GM21526 (cell line): ENCODE data around the gene SLC9A9.

Experiments
- ATAC-seq: cut with Tn5 transposase; IDR thresholded peaks from one replicate; pipeline ENCODE4 v1.9.1; 2021; ENCODE audit warnings: moderate library complexity; ENCODE audit not compliant: unreplicated experiment, low FRiP score

SLC9A9 gene

DNA sequence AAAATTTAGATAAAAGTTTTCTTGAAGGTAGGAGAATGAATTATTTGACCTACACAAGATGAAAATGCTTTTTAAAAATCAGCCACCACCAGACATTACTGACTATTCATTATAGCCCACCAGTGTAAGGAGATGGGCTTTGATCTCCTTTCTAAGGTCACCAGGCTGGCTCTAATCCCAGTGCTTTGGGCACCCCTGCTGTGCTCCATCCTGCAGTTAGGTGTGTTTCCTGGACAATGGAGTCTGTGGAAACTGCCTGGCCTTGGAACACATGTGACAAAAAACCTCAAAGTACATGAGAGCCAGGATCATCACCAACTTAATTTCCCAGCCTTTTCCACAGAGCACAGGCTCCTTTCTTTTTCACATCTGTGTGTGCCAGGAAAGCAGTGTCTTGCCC is 467.8 kb downstream of the SLC9A9 start:
- no peak for ATAC-seq

GRCh38 chr3:143375698-143376097 is 472.6 kb downstream of the SLC9A9 start:
- no peak for ATAC-seq

DNA sequence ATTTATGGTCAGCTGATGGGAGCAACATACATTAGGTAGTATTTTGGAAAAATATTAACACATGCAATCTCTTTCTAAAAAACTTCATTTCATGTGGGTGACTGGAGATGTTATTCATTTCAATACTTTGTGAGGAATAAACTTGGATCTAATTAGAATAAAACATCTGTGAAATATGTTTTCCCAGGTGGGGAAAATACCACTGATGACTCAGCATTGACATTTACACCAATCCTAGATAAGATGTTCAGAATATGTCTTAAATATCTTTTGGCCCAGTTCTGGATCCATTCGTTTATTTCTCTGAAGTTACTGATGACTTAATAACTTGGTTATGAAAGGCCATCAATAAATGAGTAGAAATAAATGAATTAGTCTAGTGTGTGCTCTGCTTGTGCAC is 481.1 kb downstream of the SLC9A9 start:
- ATAC-seq: no peak

GRCh38 chr3:143366672-143367071 is 481.6 kb downstream of the SLC9A9 start:
- ATAC-seq: no peak

DNA sequence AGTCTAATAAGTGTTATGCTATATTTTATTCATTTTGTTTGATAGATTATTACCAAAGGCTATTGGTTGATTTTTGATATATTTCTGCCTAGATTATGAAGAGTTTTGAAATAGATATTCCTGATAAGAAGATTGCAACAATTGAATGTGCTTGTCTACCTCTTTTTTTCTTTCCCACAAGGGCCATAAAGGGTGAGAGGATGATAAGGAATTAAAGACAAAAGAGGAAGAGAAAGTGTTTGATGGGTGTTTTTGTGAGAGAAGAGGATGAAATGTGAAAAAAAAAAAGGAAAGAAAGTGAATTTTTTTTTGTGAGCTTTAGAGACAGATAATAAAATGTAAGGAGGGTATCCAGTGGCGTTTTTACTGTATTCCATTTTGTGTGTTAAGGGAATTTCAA is 484.3 kb downstream of the SLC9A9 start:
- ATAC-seq: no peak

GRCh38 chr3:143363276-143363675 is 485.0 kb downstream of the SLC9A9 start:
- ATAC-seq: no peak

DNA sequence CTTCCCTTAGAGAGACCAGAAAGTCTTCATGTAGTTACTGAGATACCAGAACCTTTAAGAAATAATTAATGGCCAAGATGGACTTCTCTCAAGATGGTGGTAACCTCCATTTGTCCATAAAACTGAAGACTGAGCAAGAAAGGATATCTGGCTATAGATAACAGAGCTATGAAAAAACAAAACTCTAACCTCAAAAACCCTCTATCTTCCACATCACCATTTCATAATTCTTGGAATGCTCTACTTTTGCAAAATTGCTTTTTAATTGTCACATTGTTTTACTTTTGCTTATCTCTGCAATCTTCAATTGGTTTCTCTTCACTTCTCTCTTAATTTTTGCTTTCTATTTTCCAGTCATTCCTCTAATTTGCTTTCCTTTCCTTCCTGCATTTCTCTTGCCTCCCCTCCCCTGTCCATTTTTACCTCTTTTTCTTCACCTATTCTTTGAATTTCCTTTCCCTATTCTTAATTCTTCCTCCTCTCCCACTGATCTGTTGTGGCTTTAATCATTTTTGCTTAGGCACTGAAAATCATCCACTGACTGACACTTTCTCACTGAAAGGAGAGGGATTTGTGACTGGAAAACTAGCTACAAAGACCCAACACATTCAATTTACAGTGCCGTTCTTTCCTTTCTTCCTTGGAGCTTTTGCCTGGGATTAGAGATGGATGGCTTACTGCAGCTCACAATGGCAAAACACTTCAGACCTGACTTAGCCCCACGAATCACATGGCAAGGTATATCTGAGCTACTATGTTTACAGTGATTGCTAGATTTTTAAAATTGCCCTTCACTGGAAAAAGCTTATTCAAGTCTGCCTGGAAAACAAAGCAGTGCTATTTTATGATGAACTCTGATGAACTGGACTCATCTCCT is 485.9 kb downstream of the SLC9A9 start:
- no peak for ATAC-seq

DNA sequence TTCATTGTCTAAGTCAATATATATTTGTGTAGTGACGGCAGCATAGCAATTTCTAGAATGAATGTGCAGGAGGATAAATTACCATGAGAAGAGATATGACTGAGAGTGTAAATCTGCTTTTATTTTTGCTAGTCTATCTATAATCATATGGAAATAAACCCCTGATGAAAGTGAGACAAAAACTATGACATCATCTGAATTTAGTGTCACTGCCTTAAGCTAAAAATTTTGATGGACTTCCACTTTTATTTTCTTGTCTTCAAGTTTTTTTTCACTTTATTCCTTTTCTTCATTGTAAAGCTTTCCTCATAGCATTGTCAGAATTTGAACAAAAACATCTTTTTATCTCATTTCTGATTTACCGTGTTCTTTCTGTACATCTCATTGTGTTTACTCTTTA is 486.7 kb downstream of the SLC9A9 start:
- no peak for ATAC-seq

DNA sequence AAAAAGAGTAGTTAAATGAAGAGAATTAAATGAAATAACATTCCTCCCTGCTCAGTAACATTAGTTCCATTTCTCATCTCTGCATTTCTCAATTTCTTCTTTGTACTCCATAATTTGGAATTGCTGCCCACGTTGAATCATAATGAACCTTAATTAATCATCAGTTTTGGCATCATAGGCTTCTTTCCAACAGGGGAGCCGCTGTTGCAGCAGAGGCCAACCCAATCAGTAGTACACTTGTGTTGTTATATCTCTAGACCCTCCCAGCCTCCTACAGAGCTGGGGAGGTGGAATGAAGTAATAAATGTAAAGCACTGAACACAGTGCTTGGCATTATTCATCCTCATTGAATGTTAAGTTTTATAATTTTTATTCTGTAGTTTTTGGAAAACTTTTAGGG is 488.0 kb downstream of the SLC9A9 start:
- ATAC-seq: no peak

- no peak for ATAC-seq
Observed at GRCh38 chr3:143358793-143359491, 489.3 kb downstream of the SLC9A9 start.

- ATAC-seq: no peak
Observed at GRCh38 chr3:143358155-143358792, 490.0 kb downstream of the SLC9A9 start.

DNA sequence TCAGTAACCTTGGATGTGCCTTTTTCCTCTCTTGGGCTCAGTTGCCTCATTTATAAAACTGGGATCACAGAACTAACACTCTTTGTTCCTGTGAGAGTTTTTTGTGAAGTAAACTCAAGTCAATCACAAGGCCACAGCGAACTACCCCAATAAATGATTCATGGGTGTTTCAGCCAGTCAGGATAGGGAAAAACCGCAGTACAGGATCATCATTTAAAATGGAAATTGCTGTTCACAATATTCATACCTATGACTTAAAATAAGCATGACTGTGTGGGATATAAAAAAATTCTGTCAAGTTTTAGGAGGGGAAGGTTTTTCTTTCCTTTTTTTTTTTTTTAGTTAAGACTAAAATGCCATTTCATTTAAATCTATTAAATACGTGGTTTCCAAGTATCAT is 490.6 kb downstream of the SLC9A9 start:
- ATAC-seq: no peak

DNA sequence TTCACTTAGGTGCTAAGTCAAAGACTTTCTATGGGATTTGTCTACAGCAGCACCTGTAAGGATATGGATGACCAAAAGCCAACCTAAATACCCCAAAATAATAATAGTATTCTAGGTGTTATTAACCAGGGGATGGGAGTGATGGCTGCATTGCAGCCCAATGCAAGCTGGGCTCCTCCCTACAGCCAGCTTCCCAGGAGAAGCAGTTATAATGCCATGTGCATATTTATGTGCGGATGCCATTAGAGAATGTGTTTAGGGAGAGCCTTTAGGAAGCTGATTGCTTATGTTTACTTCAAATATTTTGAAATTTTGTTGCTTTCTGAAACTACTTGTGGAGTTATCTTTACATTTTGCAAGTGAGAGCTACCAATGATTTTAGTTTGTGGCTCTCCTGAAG is 491.4 kb downstream of the SLC9A9 start:
- no peak for ATAC-seq

GRCh38 chr3:143354342-143354741 is 493.9 kb downstream of the SLC9A9 start:
- no peak for ATAC-seq

DNA sequence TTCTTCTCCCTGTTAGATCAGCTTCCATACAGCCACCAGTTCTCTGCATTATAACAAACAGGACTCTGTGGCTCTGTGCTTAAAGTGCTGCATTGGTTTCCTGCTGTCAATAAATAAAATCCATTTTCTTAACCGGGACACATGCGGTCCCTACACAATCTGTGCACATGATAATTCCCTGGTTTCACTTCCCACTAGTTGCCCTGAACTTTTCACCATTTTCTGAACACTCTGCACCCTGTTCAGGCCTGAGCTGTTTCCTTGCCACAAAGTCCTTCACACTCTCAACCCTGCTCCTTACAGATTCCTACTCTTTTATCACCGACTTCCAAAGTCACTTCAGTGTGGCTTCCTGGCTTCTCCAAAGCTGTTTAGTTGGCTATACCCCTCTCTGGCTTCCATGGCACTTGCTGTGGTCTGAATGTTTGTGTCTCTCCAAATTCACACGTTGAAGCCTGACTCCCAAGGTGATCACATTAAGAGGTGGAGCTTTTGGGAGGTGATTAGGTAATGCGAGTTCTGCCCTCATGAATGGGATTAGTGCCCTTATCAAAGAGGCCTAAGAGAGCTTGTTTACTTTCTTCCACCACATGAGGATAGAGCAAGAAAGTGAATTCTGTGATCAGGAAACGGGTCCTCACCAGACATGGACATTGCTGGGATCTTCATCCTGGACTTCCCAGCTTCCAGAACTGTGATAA is 495.3 kb downstream of the SLC9A9 start:
- ATAC-seq: no peak

- no peak for ATAC-seq
Observed at GRCh38 chr3:143351895-143352608, 496.2 kb downstream of the SLC9A9 start.

DNA sequence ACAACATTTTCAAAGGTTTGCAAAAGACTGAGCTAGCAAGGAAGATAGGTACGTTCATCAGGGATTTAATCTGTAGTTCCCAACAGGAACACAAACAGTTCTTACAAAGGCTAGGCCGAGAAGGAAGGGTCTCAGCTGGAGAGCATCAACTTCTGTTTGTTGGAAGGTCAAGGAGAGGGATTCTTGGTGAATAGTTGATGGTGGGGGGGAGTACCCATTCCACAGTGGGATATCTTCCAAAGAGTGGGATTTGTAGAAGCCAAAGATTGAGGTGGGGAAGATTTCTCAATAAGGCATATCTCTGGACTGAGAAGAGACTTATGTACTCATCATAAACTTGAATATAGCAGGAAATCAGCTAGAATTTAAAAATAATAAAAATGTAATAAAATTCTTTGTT is 496.9 kb downstream of the SLC9A9 start:
- no peak for ATAC-seq

DNA sequence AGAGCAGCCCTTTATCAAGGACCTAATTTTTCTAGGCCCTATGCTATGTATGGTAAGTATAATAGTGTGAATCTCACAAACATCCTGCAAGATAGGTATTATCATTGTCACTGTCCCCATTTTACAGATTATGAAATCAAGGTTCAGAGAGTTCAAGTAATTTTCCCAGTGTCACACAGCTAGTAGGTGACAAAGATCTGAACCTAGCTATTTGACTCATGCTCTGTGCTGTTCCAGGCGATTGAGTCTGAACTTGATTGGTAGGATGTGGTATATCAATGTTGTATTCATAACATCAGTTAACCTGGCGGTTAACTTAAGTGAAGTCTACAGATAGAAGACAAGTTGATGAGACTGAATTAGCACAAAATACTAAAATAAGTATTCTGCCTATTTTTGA is 498.8 kb downstream of the SLC9A9 start:
- no peak for ATAC-seq

DNA sequence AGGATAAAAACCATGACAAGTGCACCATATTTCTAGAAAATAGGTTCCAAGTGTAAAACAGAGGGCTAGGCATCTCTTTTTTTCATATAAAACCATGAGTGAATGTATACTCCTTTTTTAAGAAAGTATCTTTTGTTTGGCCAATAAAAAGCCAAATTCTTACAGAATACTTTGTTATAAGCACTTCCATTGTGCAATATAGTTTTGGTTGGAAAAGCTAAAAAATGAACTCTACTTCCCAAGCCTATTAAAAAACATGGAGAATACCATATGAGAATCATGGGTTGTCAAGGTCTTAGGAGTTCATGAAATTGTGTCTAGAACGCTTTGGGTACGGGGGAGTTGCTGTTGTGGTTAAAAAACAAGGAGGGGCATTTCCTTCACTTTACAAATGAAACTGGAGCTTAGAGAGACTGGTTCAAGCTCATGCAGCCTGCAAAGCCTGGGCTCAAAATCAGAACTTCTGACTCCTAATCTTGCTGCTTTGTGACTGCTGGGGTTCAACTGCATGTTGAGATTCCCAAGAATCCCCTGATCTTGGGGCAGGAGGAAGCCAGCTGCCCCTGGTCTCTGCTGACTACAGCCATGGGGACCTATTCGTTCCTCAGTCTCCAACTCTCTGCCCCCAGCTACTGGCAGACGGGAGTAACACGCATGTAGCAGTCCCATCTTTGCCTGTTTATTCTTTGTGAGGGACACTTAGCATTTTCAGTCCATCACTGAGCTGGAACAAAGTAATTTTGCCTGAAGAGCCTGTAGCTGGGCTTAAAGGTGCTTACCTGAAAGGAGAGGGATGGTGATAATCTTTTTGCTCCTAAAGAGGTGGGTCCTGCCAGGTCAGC is 499.6 kb downstream of the SLC9A9 start:
- no peak for ATAC-seq
